H1 (cell line): ENCODE results near the gene GPER1. TPM values are rescaled to one million over a fixed set of nuclear protein-coding genes. Genes with fewer than 3 reads are reported as not detected.

Source experiments
- CTCF ChIA-PET: fragments of 300-600 bp; sonication (Branson Sonifier 250); formaldehyde crosslinking; loops from one replicate; lab custom pipeline; 2021; ENCODE audit not compliant: partially characterized antibody; lab: Charles Lee
- POLR2A ChIA-PET: fragments of 300-600 bp; sonication (Branson Sonifier 250); formaldehyde crosslinking; loops from one replicate; lab custom pipeline; 2021; ENCODE audit warnings: inconsistent platforms; ENCODE audit not compliant: partially characterized antibody; lab: Charles Lee
- DNase-seq, 2 experiments: peaks; one replicate each; pipeline versions ENCODE4 v3.0.0 to v3.0.0-alpha.2; 2010 to 2022; ENCODE audit warnings: low spot score in 2 of 2, low read depth in 1 of 2, mixed read lengths in 1 of 2
- FAIRE-seq: peaks from 2 replicates; lab custom pipeline; 2011; peaks lifted over from hg19 to GRCh38; lab: Jason Lieb, UNC
- H2AFZ ChIP-seq: 2 replicates; pipeline ENCODE4 v1.8.1; 2012; ENCODE audit warnings: low read length, inconsistent platforms
- H2AK5ac ChIP-seq: 2 replicates; pipeline ENCODE4 v1.6.1; 2013; ENCODE audit warnings: low read depth, low read length
- H2BK120ac ChIP-seq: replicated peaks from 2 replicates; pipeline ENCODE3; 2013; ENCODE audit warnings: low read depth, low read length, inconsistent platforms
- H2BK12ac ChIP-seq: 2 replicates; pipeline ENCODE4 v1.6.1; 2013; ENCODE audit warnings: low read depth, low read length
- H2BK15ac ChIP-seq: 2 replicates; pipeline ENCODE4 v1.6.1; 2013; ENCODE audit warnings: low read length
- H2BK20ac ChIP-seq: 2 replicates; pipeline ENCODE4 v1.6.1; 2013; ENCODE audit warnings: low read length
- H2BK5ac ChIP-seq: 2 replicates; pipeline ENCODE4 v1.6.1; 2013; ENCODE audit warnings: low read depth, low read length
- H3K14ac ChIP-seq: 2 replicates; pipeline ENCODE4 v1.6.1; 2013; ENCODE audit warnings: inconsistent platforms; ENCODE audit not compliant: insufficient read length
- H3K18ac ChIP-seq: 2 replicates; pipeline ENCODE4 v1.6.1; 2013; ENCODE audit warnings: low read length; ENCODE audit errors: extremely low read depth
- H3K23ac ChIP-seq: 2 replicates; pipeline ENCODE4 v1.6.1; 2013; ENCODE audit warnings: inconsistent platforms; ENCODE audit not compliant: insufficient read length
- H3K23me2 ChIP-seq: 2 replicates; pipeline ENCODE4 v1.6.1; 2013; ENCODE audit warnings: low read depth, low read length
- H3K27ac ChIP-seq: 2 replicates; pipeline ENCODE4 v1.6.1; 2011; ENCODE audit warnings: low read depth, low read length, inconsistent platforms
- H3K27me3 ChIP-seq, 4 experiments: replicated peaks in 1 of 4; 1 replicate in 1 of 4; 2 replicates in 3 of 4; pipeline versions ENCODE4 v1.6.1 to v1.8.1; 2011 to 2013; ENCODE audit warnings: low read length in 3 of 4, mild to moderate bottlenecking in 3 of 4, inconsistent platforms in 2 of 4, mixed read lengths in 2 of 4, moderate library complexity in 1 of 4; ENCODE audit not compliant: control insufficient read depth in 3 of 4, insufficient read depth in 3 of 4; ENCODE audit errors: extremely low read depth in 1 of 4
- H3K36me3 ChIP-seq, 4 experiments: 2 replicates each; pipeline versions ENCODE4 v1.6.1 to v1.8.1; 2011 to 2013; ENCODE audit warnings: mild to moderate bottlenecking in 4 of 4, low read length in 3 of 4, moderate library complexity in 2 of 4, control low read depth in 1 of 4, inconsistent platforms in 1 of 4; ENCODE audit not compliant: insufficient read depth in 4 of 4, control insufficient read depth in 2 of 4
- H3K4ac ChIP-seq: replicated peaks from 2 replicates; pipeline ENCODE3; 2013; ENCODE audit warnings: low read length, low read depth, mixed read lengths, inconsistent platforms; ENCODE audit not compliant: insufficient read length
- H3K4me1 ChIP-seq, 4 experiments: replicated peaks in 1 of 4; 1 replicate in 1 of 4; 2 replicates in 3 of 4; pipeline versions ENCODE4 v1.6.1 to v1.8.1; 2011 to 2013; ENCODE audit warnings: low read length in 3 of 4, inconsistent platforms in 2 of 4, mixed read lengths in 1 of 4; ENCODE audit not compliant: insufficient read depth in 4 of 4, control insufficient read depth in 3 of 4
- H3K4me2 ChIP-seq, 2 experiments: 2 replicates each; pipeline versions ENCODE4 v1.6.1 to v1.8.1; 2011 to 2013; ENCODE audit warnings: low read depth in 2 of 2, low read length in 2 of 2, control low read depth in 1 of 2, inconsistent platforms in 1 of 2, mild to moderate bottlenecking in 1 of 2; ENCODE audit not compliant: insufficient read depth in 1 of 2
- H3K4me3 ChIP-seq, 4 experiments: fragments of 200-600, 300-600 bp in 1 of 4; sonication (generic), shearing (Covaris generic), sonication (Bioruptor Twin) in 1 of 4; 2 replicates each; pipeline versions ENCODE4 v1.5.1 to v1.8.1; 2011 to 2016; ENCODE audit warnings: low read length in 4 of 4, low read depth in 3 of 4, control low read depth in 2 of 4, inconsistent platforms in 2 of 4, mild to moderate bottlenecking in 2 of 4, mixed read lengths in 1 of 4, moderate library complexity in 1 of 4; ENCODE audit not compliant: insufficient read depth in 2 of 4; ENCODE audit errors: extremely low read depth in 1 of 4
- H3K56ac ChIP-seq: replicated peaks from 2 replicates; pipeline ENCODE3; 2013; ENCODE audit warnings: low read depth, mild to moderate bottlenecking, mixed read lengths, low read length, inconsistent platforms; ENCODE audit not compliant: insufficient read length
- H3K79me1 ChIP-seq: 2 replicates; pipeline ENCODE4 v1.6.1; 2013; ENCODE audit warnings: low read depth, low read length, control low read depth
- H3K79me2 ChIP-seq, 2 experiments: 2 replicates each; pipeline versions ENCODE4 v1.6.1 to v1.8.1; 2012 to 2013; ENCODE audit warnings: low read length in 2 of 2, mild to moderate bottlenecking in 2 of 2, inconsistent platforms in 1 of 2; ENCODE audit not compliant: insufficient read depth in 2 of 2, control insufficient read depth in 1 of 2
- H3K9ac ChIP-seq, 4 experiments: replicated peaks in 1 of 4; 1 replicate in 1 of 4; 2 replicates in 3 of 4; pipeline versions ENCODE4 v1.6.1 to v1.8.1; 2011 to 2013; ENCODE audit warnings: low read depth in 3 of 4, low read length in 3 of 4, control low read depth in 2 of 4, mild to moderate bottlenecking in 2 of 4, moderate library complexity in 2 of 4, inconsistent platforms in 1 of 4; ENCODE audit errors: extremely low read depth in 1 of 4
- H3K9me3 ChIP-seq, 2 experiments: 2 replicates each; pipeline versions ENCODE4 v1.6.1 to v1.8.1; 2012 to 2013; ENCODE audit warnings: mild to moderate bottlenecking in 2 of 2, moderate library complexity in 2 of 2, control low read depth in 1 of 2, inconsistent platforms in 1 of 2, low read depth in 1 of 2, low read length in 1 of 2, mixed read lengths in 1 of 2; ENCODE audit not compliant: insufficient read depth in 2 of 2
- H4K20me1 ChIP-seq, 2 experiments: replicated peaks in 1 of 2; 2 replicates each; pipeline versions ENCODE3 to v1.8.1; 2011 to 2013; ENCODE audit warnings: inconsistent platforms in 2 of 2, low read length in 2 of 2, mild to moderate bottlenecking in 1 of 2; ENCODE audit not compliant: insufficient read depth in 2 of 2, control insufficient read depth in 1 of 2
- H4K5ac ChIP-seq: 2 replicates; pipeline ENCODE4 v1.6.1; 2013; ENCODE audit warnings: low read length, low read depth, mixed read lengths, inconsistent platforms; ENCODE audit not compliant: insufficient read length
- H4K8ac ChIP-seq: 2 replicates; pipeline ENCODE4 v1.8.0; 2013; ENCODE audit warnings: mild to moderate bottlenecking, moderate library complexity, low read length, inconsistent platforms; ENCODE audit not compliant: insufficient read depth; ENCODE audit errors: extremely low read depth
- H4K91ac ChIP-seq: replicated peaks from 2 replicates; pipeline ENCODE3; 2013; ENCODE audit warnings: low read length, mixed read lengths, inconsistent platforms; ENCODE audit not compliant: insufficient read length
- ASH2L ChIP-seq: fragments of 200-600, 300-600 bp; sonication (generic); IDR thresholded peaks from one replicate; pipeline ENCODE4 v1.7.1; 2017; ENCODE audit warnings: low read length
- BRCA1 ChIP-seq: IDR thresholded peaks from 2 replicates; pipeline ENCODE4 v1.6.1; 2012; ENCODE audit warnings: low read depth, low read length, improper control_type of control experiment
- E2F6 ChIP-seq: IDR thresholded peaks from 2 replicates; pipeline ENCODE4 v1.6.1; 2012; ENCODE audit warnings: inconsistent platforms
- EP300 ChIP-seq, 2 experiments: IDR thresholded peaks; 1 replicate in 1 of 2; 2 replicates in 1 of 2; pipeline ENCODE4 v1.6.1; 2011 to 2012; ENCODE audit warnings: low read depth in 2 of 2, low read length in 2 of 2, mild to moderate bottlenecking in 2 of 2, borderline replicate concordance in 1 of 2, inconsistent platforms in 1 of 2, moderate library complexity in 1 of 2
- EZH2 ChIP-seq: fragments of 200-600 bp; sonication (generic); IDR thresholded peaks from 2 replicates; pipeline ENCODE4 v1.7.1; 2012; ENCODE audit warnings: low read depth, mild to moderate bottlenecking, moderate library complexity, low read length, inconsistent platforms; ENCODE audit not compliant: severe bottlenecking
- HDAC2 ChIP-seq, 2 experiments: fragments of 300-600 bp in 1 of 2; sonication (generic) in 1 of 2; IDR thresholded peaks; 2 replicates each; pipeline ENCODE4 v1.6.1; 2011 to 2012; ENCODE audit warnings: low read depth in 2 of 2, low read length in 2 of 2, mild to moderate bottlenecking in 2 of 2, moderate library complexity in 2 of 2, borderline replicate concordance in 1 of 2, inconsistent platforms in 1 of 2
- JUN ChIP-seq: IDR thresholded peaks from 2 replicates; pipeline ENCODE4 v1.6.1; 2011; ENCODE audit warnings: low read depth, mild to moderate bottlenecking, improper control_type of control experiment, low read length
- NANOG ChIP-seq: IDR thresholded peaks from 2 replicates; pipeline ENCODE4 v1.6.1; 2011; ENCODE audit warnings: low read length, low read depth, mild to moderate bottlenecking, inconsistent platforms; ENCODE audit not compliant: insufficient read depth, poor library complexity, severe bottlenecking
- TBP ChIP-seq: IDR thresholded peaks from 2 replicates; pipeline ENCODE4 v1.6.1; 2011; ENCODE audit warnings: low read depth, low read length, improper control_type of control experiment
- ZNF274 ChIP-seq: IDR thresholded peaks from 2 replicates; pipeline ENCODE4 v1.7.0; 2012; ENCODE audit warnings: low read length, borderline replicate concordance; ENCODE audit errors: extremely low read depth
- WGBS, 2 experiments: shearing (Covaris generic) in 1 of 2; methylation state at CpG; one replicate each; pipeline versions ENCODE4 v1.1.6 to v1.1.7; 2013 to 2015; ENCODE audit warnings: low lambda C conversion rate in 2 of 2, mixed read lengths in 2 of 2, inconsistent platforms in 1 of 2, low coverage in 1 of 2, missing lambda C conversion rate in 1 of 2; ENCODE audit not compliant: insufficient replicate concordance in 2 of 2, insufficient coverage in 1 of 2, insufficient read length in 1 of 2; ENCODE audit errors: extremely low coverage in 1 of 2, missing lambda C conversion rate in 1 of 2; 5-methylcytosine and 5-hydroxymethylcytosine counted together
- polyA plus RNA-seq, 7 experiments: library from polyadenylated mRNA; depleted of rRNA in 3 of 7; stranded (reverse) in 5 of 7; unstranded in 2 of 7; fragments of >200 nt in 5 of 7; fragments of 200-250 nt in 2 of 7; gene quantifications; 1 replicate in 5 of 7; 2 replicates in 1 of 7; 4 replicates in 1 of 7; pipeline versions ENCODE4 v1.2.1 to v1.2.3, GENCODE V29; 2011 to 2013; ENCODE audit warnings: missing spikeins in 2 of 7, mixed read lengths in 2 of 7
- total RNA-seq: library from RNA; stranded (reverse); fragmentation: NEBNext Ultra II Directional; extraction: Animal tissue kit (Norgen Biotek cat#: 25700); gene quantifications from 2 replicates; pipeline ENCODE4 v1.2.1, GENCODE V29; 2021

The GPER1 gene
- total and polyA plus RNA-seq, 2 of the 8 experiments (the other 6 are each of a cell fraction or from before 2014, with no cell fraction given), result 0.24 to 0.47 TPM

GRCh38 chr7:1057416-1058291 lies 30.3 kb upstream of the GPER1 start:
- Histone ChIP-seq H3K79me2 (no peaks in the 10 kb centered on the region), H3K18ac (no peak overlapping the region), H3K27ac (no peak overlapping the region), H3K27me3 (no peaks in the 10 kb centered on the region), H2BK20ac (no peak overlapping the region), H4K20me1 (peaks cover 0 to 5% of the 10 kb centered on the region in 2 experiments), H3K9ac (no peak overlapping the region), H3K56ac (no peak overlapping the region), H2BK12ac (no peak overlapping the region), H2AK5ac (no peak overlapping the region), H2AFZ (no peak overlapping the region), H3K79me1 (peaks cover 3% of the 10 kb centered on the region; the same call in 1 of the 2 replicates), H2BK120ac (no peak overlapping the region), H3K4me3 (no peak overlapping the region), H4K8ac (no peak overlapping the region), H3K9me3 (no peaks in the 10 kb centered on the region), H2BK15ac (no peak overlapping the region), H3K4me1 (peaks cover 1 to 30% (median 18%) of the 10 kb centered on the region in 4 experiments), H3K4me2 (no peak overlapping the region), H4K91ac (no peak overlapping the region), H2BK5ac (no peak overlapping the region; the same call in 1 of the 2 replicates), H3K23ac (no peak overlapping the region), H3K36me3 (peaks cover 0 to 11% (median 0%) of the 10 kb centered on the region in 4 experiments; a peak in 1 of 8 replicates), H3K14ac (no peak overlapping the region), H4K5ac (no peak overlapping the region), H3K23me2 (no peaks in the 10 kb centered on the region; the same call in 1 of the 2 replicates), H3K4ac (no peak overlapping the region)
- no peak for DNase-seq
- ChIA-PET CTCF (interaction anchor here (0.6 to 8.1 kb wide), 10 partner anchors 8 to 113 kb away, joined by 3 to 76 read pairs (median 5); partner anchors contain the start of gene GPR146), POLR2A (interaction anchor here (1.3 to 1.9 kb wide), 2 partner anchors 13 to 15 kb away, joined by 3 to 8 read pairs; partner anchors contain the start of gene GPR146)
- WGBS, 2 experiments, result 95% methylated on average over 47 of the region's 62 CpGs; no CpG with 5 or more reads in 1 of the 2 experiments
- no peak for FAIRE-seq
- no peak for TF ChIP-seq E2F6
- TF ChIP-seq HDAC2 (IDR thresholded peaks at IDR 0.05; ENCODE audit: borderline replicate concordance in 1 of 2, low read depth in 2 of 2, low read length in 2 of 2), result no peak
- no peak for TF ChIP-seq EP300 (IDR thresholded peaks at IDR 0.05; ENCODE audit: borderline replicate concordance in 1 of 2, low read depth in 2 of 2, low read length in 2 of 2)
- TF ChIP-seq TBP, result no peak
- TF ChIP-seq ASH2L, result no peak
- TF ChIP-seq EZH2, result no peak
- no peak for TF ChIP-seq NANOG
- TF ChIP-seq JUN, result no peak
- TF ChIP-seq ZNF274, result no peak
- no peak for TF ChIP-seq BRCA1
